Nephron progenitor cell (in vitro differentiated cells): ENCODE data around the gene MYBPC1.

ENCODE experiments used
- DNase-seq: peaks from one replicate; pipeline ENCODE4 v3.0.0; 2021
- H3K27ac Mint-ChIP-seq: 2 replicates; pipeline ENCODE4 v1.8.0; 2021; ENCODE audit warnings: mild to moderate bottlenecking, moderate library complexity, mixed read lengths
- H3K27me3 Mint-ChIP-seq: 2 replicates; pipeline ENCODE4 v1.8.0; 2021; ENCODE audit warnings: mild to moderate bottlenecking, low read depth, mixed read lengths; ENCODE audit not compliant: poor library complexity
- H3K36me3 Mint-ChIP-seq: 2 replicates; pipeline ENCODE4 v1.8.0; 2021; ENCODE audit warnings: low read depth, mixed read lengths
- H3K4me1 Mint-ChIP-seq: 2 replicates; pipeline ENCODE4 v1.8.0; 2021; ENCODE audit warnings: mixed read lengths
- H3K4me3 Mint-ChIP-seq: 2 replicates; pipeline ENCODE4 v1.8.0; 2021; ENCODE audit warnings: mild to moderate bottlenecking, moderate library complexity, mixed read lengths
- H3K9me3 Mint-ChIP-seq: 2 replicates; pipeline ENCODE4 v1.8.0; 2021; ENCODE audit warnings: mild to moderate bottlenecking, moderate library complexity, mixed read lengths
- TF ChIP-seq, protein P1 (sequence below): fragments of 200-600 bp; sonication (generic); IDR thresholded peaks from 2 replicates; pipeline ENCODE4 v1.5.0; 2021; ENCODE audit warnings: antibody characterized with exemption

MYBPC1 gene

GRCh38 chr12:101612160-101612916, 17.6 kb downstream of the MYBPC1 start:
- Mint-ChIP-seq H3K27ac (no peak overlapping the region), H3K4me1 (no peaks in the 10 kb centered on the region), H3K27me3 (no peaks in the 10 kb centered on the region), H3K36me3 (no peaks in the 10 kb centered on the region), H3K4me3 (no peak overlapping the region), H3K9me3 (no peaks in the 10 kb centered on the region)
- DNase-seq = no peak
- TF ChIP-seq, protein P1, sequence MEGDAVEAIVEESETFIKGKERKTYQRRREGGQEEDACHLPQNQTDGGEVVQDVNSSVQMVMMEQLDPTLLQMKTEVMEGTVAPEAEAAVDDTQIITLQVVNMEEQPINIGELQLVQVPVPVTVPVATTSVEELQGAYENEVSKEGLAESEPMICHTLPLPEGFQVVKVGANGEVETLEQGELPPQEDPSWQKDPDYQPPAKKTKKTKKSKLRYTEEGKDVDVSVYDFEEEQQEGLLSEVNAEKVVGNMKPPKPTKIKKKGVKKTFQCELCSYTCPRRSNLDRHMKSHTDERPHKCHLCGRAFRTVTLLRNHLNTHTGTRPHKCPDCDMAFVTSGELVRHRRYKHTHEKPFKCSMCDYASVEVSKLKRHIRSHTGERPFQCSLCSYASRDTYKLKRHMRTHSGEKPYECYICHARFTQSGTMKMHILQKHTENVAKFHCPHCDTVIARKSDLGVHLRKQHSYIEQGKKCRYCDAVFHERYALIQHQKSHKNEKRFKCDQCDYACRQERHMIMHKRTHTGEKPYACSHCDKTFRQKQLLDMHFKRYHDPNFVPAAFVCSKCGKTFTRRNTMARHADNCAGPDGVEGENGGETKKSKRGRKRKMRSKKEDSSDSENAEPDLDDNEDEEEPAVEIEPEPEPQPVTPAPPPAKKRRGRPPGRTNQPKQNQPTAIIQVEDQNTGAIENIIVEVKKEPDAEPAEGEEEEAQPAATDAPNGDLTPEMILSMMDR = no peak

- H3K4me3 Mint-ChIP-seq = no peak overlapping the region
- peaks cover 5% of the 10 kb centered on the region for H3K4me1 Mint-ChIP-seq
- no peaks in the 10 kb centered on the region for H3K27me3 Mint-ChIP-seq
- H3K27ac Mint-ChIP-seq = no peak overlapping the region
- no peaks in the 10 kb centered on the region for H3K36me3 Mint-ChIP-seq
- no peaks in the 10 kb centered on the region for H3K9me3 Mint-ChIP-seq
- DNase-seq = no peak
- TF ChIP-seq, protein P1 = no peak
These were observed 21.3 kb downstream of the MYBPC1 start for GRCh38 chr12:101616027-101616494.

- Mint-ChIP-seq H3K9me3 (no peaks in the 10 kb centered on the region), H3K4me3 (no peak overlapping the region), H3K4me1 (peaks cover 5% of the 10 kb centered on the region), H3K27ac (no peak overlapping the region), H3K27me3 (no peaks in the 10 kb centered on the region), H3K36me3 (no peaks in the 10 kb centered on the region)
- DNase-seq = no peak
- TF ChIP-seq, protein P1 = no peak
These were observed 24.4 kb downstream of the MYBPC1 start for GRCh38 chr12:101619026-101619786.

DNA sequence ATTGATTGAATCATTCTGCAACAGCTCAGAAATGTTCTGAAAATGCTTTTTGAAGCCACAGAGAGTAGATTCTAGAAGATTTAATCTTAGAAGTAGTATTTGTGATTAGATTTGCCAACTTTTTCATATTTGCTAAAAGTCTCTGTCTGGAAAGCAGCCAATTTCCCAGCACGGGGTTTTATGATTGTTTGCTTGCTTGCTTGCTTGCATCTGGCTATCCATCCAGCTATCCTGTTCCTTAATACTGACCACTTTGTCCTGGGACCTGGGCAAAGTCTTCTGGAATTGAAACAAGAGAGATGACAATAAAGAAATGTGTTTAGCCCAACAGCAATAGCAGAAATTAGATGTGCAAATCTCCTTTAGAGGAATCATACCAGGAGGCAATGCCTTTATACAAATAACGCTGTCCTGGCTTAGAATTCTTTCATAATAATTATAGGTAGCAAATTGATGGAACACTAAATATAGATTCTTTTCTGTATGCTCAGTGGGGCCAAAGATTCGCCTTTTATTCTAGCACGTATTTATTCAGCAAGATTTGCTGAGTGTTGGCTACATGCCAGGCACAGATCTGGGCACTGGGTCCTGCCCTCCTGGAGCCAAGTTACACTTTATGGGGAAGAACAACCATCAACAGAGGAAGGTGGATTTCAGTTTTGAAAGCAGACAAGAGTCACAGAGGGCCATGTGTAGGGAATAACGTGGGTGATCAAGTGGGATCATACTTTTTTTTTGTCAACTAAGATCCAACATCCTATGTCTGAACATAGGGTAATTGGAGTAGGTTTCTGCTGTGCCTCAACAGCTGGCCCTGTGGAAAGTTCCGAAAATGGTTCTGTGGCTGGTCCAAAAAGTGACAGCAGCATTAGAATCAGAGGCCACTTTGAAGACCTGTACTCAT, 25.3 kb downstream of the MYBPC1 start:
- H3K4me1 Mint-ChIP-seq = peaks cover 5% of the 10 kb centered on the region
- no peaks in the 10 kb centered on the region for H3K36me3 Mint-ChIP-seq
- H3K27me3 Mint-ChIP-seq = no peaks in the 10 kb centered on the region
- DNase-seq = no peak
- H3K27ac Mint-ChIP-seq = no peak overlapping the region
- TF ChIP-seq, protein P1 = no peak
- H3K9me3 Mint-ChIP-seq = no peaks in the 10 kb centered on the region
- no peak overlapping the region for H3K4me3 Mint-ChIP-seq

DNA sequence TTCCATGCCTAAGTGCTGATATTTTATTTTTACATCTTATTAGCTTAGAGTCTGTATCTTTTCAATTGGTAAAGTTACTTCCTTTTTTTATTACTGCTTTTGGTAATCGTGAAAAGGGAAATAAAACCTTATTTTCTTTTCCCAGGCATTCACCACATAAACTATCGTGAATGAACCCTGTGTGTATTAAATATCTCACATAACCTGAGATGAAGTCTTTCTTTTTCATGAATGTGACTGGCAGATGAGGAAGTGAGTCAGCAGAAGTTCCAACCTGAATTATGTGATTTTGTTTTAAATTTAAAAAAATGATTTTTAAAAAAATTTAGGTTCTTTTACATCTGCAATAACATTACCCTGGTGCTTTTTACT, 26.0 kb downstream of the MYBPC1 start:
- DNase-seq = no peak
- no peaks in the 10 kb centered on the region for H3K27me3 Mint-ChIP-seq
- H3K4me3 Mint-ChIP-seq = no peak overlapping the region
- H3K27ac Mint-ChIP-seq = no peak overlapping the region
- no peaks in the 10 kb centered on the region for H3K36me3 Mint-ChIP-seq
- TF ChIP-seq, protein P1 = no peak
- H3K9me3 Mint-ChIP-seq = no peaks in the 10 kb centered on the region
- H3K4me1 Mint-ChIP-seq = peaks cover 5% of the 10 kb centered on the region
